Fibroblast of pulmonary artery (primary cell): ENCODE results near the gene IPO13.

ENCODE experiments used
- DNase-seq: peaks from one replicate; pipeline ENCODE4 v3.0.0-alpha.2; 2010; ENCODE audit warnings: low read depth
- H3K4me3 ChIP-seq: replicated peaks from 2 replicates; pipeline ENCODE4 v1.5.1; 2011; ENCODE audit warnings: low read depth, mild to moderate bottlenecking, control low read depth, low read length, moderate library complexity
- CTCF ChIP-seq: IDR thresholded peaks from 2 replicates; pipeline ENCODE4 v1.5.1; 2011; ENCODE audit warnings: mild to moderate bottlenecking, control low read depth, low read length, inconsistent platforms; ENCODE audit errors: missing control alignments

IPO13 gene

DNA sequence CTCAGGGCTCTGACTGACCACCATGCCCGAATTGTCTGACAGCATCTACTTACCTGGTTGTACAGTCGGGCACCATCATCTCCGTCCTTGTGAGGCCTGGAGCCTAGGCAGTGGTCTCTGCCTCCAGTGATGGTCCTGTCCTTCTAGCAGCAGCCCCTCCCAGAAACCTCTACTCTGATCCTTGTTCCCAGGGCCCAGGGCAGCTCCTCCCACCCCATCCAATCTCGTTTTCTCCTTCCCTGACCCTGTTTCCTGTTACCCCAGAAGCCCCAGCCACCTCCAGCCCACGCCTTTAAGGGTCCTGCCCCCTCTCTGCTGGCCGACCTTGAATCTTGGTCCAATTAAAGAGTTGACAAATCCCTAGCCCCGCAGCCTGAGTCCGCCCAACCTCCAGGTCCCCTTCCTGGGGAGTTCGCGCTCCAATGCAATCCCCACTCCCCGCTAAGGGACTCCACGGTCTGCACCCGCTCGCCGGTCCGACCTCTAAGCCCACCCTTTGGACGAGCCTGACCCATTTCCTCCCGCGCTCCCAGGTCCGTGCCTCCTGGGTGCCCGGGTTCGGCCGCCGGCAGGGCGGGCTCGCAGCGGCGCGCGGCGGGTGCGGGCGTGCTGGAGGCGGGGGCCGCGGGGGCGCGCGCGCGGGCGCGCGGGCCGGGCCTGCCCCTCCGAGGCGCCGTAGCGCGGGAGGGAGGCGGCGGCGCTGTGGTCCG lies 32.0 kb downstream of the IPO13 start, which contains the start of gene B4GALT2:
Gene B4GALT2 (plus strand): TSS at position 660 of the 710 bp plus-strand sequence. CDS start 1,951 bp downstream, outside the sequence.
- no peak for TF ChIP-seq CTCF
- H3K4me3 ChIP-seq, result peak within 1 kb of the TSS; percentile 61
- DNase-seq, result no peak

DNA sequence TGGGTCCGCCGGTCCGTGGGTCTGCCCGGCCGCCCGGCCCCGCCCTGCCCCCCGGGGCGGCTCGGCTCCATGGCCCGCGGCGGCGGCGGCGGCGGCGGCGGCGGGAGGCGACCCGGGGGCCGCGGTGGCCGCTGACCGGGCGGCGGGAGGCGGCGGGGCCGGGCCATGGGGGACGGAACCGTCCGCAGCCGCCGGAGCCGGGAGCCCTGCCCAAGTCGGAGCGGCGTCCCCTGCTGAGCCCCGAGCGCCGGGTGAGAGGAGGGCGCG lies 32.4 kb downstream of the IPO13 start:
- TF ChIP-seq CTCF, result no peak
- DNase-seq, result no peak
- H3K4me3 ChIP-seq, result peak overlapping the region; percentile 61

DNA sequence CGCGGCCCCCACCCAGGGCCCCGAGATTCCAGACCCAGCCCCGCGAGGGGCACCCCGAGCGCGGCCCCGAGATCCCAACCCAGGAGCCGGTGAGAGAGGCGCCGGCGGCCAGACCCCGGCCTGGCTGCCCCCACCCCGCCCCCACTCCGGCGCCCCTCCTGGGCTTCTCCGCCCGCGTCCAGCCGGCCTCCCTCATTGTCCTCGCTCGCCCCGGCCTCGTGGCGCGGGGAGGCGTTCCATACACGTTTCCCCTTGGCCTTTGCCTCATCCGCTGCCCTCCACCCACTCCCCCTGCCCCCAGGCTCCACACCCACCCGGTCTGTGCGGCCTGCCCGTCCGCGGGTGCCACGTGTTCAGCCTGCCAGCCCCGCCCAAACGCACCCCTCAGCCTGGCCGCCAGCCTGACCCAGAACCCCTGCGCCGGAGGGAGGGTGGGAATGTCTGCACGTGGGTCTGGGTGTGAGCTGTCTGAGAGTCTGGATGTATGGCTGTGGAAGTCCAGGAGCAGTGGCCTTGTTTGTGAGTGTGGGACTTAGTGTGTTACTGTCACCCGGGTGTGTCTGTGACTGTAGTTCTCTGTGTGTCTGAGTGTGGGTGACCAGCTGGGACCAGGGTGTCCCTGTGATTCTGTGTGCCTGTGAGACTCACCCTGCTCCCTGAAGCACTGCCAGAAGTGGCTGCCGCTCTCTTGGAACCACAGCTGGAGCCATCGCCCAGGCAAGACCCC lies 32.9 kb downstream of the IPO13 start:
- DNase-seq, result peak; percentile 30
- TF ChIP-seq CTCF, result no peak
- peak overlapping the region; percentile 61 for H3K4me3 ChIP-seq

GRCh38 chr1:43980255-43981134 lies 33.7 kb downstream of the IPO13 start:
- TF ChIP-seq CTCF, result no peak
- H3K4me3 ChIP-seq, result peak overlapping the region; percentile 61
- peak; percentile 36 for DNase-seq

DNA sequence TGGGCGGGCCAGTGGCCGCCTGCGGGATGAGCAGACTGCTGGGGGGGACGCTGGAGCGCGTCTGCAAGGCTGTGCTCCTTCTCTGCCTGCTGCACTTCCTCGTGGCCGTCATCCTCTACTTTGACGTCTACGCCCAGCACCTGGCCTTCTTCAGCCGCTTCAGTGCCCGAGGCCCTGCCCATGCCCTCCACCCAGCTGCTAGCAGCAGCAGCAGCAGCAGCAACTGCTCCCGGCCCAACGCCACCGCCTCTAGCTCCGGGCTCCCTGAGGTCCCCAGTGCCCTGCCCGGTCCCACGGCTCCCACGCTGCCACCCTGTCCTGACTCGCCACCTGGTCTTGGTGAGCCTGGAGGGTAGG lies 34.4 kb downstream of the IPO13 start:
- no peak for DNase-seq
- no peak for TF ChIP-seq CTCF
- H3K4me3 ChIP-seq, result no peak overlapping the region

GRCh38 chr1:43981636-43982035 lies 34.9 kb downstream of the IPO13 start:
- no peak for TF ChIP-seq CTCF
- no peak for DNase-seq
- no peak overlapping the region for H3K4me3 ChIP-seq
